ENCODE data around the gene HS3ST3B1. TPM values are rescaled to one million over a fixed set of nuclear protein-coding genes. Genes with fewer than 3 reads are reported as not detected.

HS3ST3B1 gene
- total RNA-seq, 3 donors from 2014 or later: 0.96 to 3.6 (median 2.8) TPM

GRCh38 chr17:14387036-14387435 is 86.2 kb downstream of the HS3ST3B1 start:
- H3K4me3 ChIP-seq: no peak overlapping the region
- no peaks in the 10 kb centered on the region for H3K4me1 ChIP-seq
- DNase-seq (ENCODE audit: low spot score in 2 of 2): no peak
- intact Hi-C loops (cut with DNase I; ENCODE audit: low total_unique reads): no loop called here
- TF ChIP-seq POLR2AphosphoS5 (IDR thresholded peaks at IDR 0.05) (no peak), POLR2A (IDR thresholded peaks at IDR 0.05) (no peak), CTCF (IDR thresholded peaks at IDR 0.05) (no peak)
- no peaks in the 10 kb centered on the region for H3K36me3 ChIP-seq
- H3K9me3 ChIP-seq: peaks cover 0 to 11% of the 10 kb centered on the region in 2 donors
- no peak overlapping the region for H3K27ac ChIP-seq
- H3K27me3 ChIP-seq: no peaks in the 10 kb centered on the region

GRCh38 chr17:14389681-14390080 is 88.8 kb downstream of the HS3ST3B1 start:
- TF ChIP-seq CTCF (IDR thresholded peaks at IDR 0.05): no peak
- TF ChIP-seq POLR2A (IDR thresholded peaks at IDR 0.05): no peak
- no peak for TF ChIP-seq POLR2AphosphoS5 (IDR thresholded peaks at IDR 0.05)

GRCh38 chr17:14393723-14394122 is 92.8 kb downstream of the HS3ST3B1 start:
- intact Hi-C loops (cut with DNase I; ENCODE audit: low total_unique reads): no loop called here

More at GRCh38 chr17:14389681-14390080, 88.8 kb downstream of the HS3ST3B1 start:
- no peak for DNase-seq (ENCODE audit: low spot score in 2 of 2)
- Histone ChIP-seq H3K27me3 (no peaks in the 10 kb centered on the region), H3K4me3 (no peak overlapping the region), H3K36me3 (no peaks in the 10 kb centered on the region), H3K27ac (no peak overlapping the region), H3K4me1 (no peaks in the 10 kb centered on the region), H3K9me3 (peaks cover 0 to 12% of the 10 kb centered on the region in 2 donors)
- intact Hi-C loops (cut with DNase I; ENCODE audit: low total_unique reads): no loop called here

GRCh38 chr17:14395255-14395654 is 94.4 kb downstream of the HS3ST3B1 start:
- Histone ChIP-seq H3K4me1 (no peaks in the 10 kb centered on the region), H3K4me3 (no peak overlapping the region), H3K27ac (no peak overlapping the region), H3K36me3 (no peaks in the 10 kb centered on the region), H3K9me3 (peaks cover 0 to 12% of the 10 kb centered on the region in 2 donors), H3K27me3 (no peaks in the 10 kb centered on the region)
- DNase-seq (ENCODE audit: low spot score in 2 of 2): no peak
- intact Hi-C loops (cut with DNase I; ENCODE audit: low total_unique reads): no loop called here
- no peak for TF ChIP-seq POLR2AphosphoS5 (IDR thresholded peaks at IDR 0.05)
- TF ChIP-seq POLR2A (IDR thresholded peaks at IDR 0.05): no peak
- TF ChIP-seq CTCF (IDR thresholded peaks at IDR 0.05): no peak

More at GRCh38 chr17:14393723-14394122, 92.8 kb downstream of the HS3ST3B1 start:
- H3K4me1 ChIP-seq: no peaks in the 10 kb centered on the region
- TF ChIP-seq CTCF (IDR thresholded peaks at IDR 0.05): no peak
- TF ChIP-seq POLR2A (IDR thresholded peaks at IDR 0.05): no peak
- no peak for TF ChIP-seq POLR2AphosphoS5 (IDR thresholded peaks at IDR 0.05)
- no peak overlapping the region for H3K27ac ChIP-seq
- peaks cover 0 to 12% of the 10 kb centered on the region in 2 donors for H3K9me3 ChIP-seq
- no peak for DNase-seq (ENCODE audit: low spot score in 2 of 2)
- H3K36me3 ChIP-seq: no peaks in the 10 kb centered on the region
- H3K27me3 ChIP-seq: no peaks in the 10 kb centered on the region
- H3K4me3 ChIP-seq: no peak overlapping the region

- Histone ChIP-seq H3K27me3 (no peaks in the 10 kb centered on the region), H3K36me3 (no peaks in the 10 kb centered on the region), H3K9me3 (peaks cover 0 to 6% of the 10 kb centered on the region in 2 donors), H3K4me1 (no peaks in the 10 kb centered on the region), H3K4me3 (no peak overlapping the region), H3K27ac (no peak overlapping the region)
- TF ChIP-seq POLR2AphosphoS5 (IDR thresholded peaks at IDR 0.05): no peak
- no peak for TF ChIP-seq CTCF (IDR thresholded peaks at IDR 0.05)
- no peak for TF ChIP-seq POLR2A (IDR thresholded peaks at IDR 0.05)
- DNase-seq (ENCODE audit: low spot score in 2 of 2): no peak
- intact Hi-C loops (cut with DNase I; ENCODE audit: low total_unique reads): no loop called here
Observed at GRCh38 chr17:14396547-14396946, 95.7 kb downstream of the HS3ST3B1 start.

All from breast epithelium (tissue), 4 donors.